HG02588 (cell line): ENCODE data around the gene ZFX.

ENCODE experiments used
- ATAC-seq: cut with Tn5 transposase; IDR thresholded peaks from one replicate; pipeline ENCODE4 v1.9.1; 2021; ENCODE audit warnings: mild to moderate bottlenecking, moderate library complexity; ENCODE audit not compliant: unreplicated experiment

Gene ZFX

GRCh38 chrX:24200133-24200532 is 50.6 kb downstream of the ZFX start:
- ATAC-seq, result no peak

GRCh38 chrX:24201216-24201615 is 51.7 kb downstream of the ZFX start:
- ATAC-seq, result no peak

GRCh38 chrX:24202465-24203031 is 53.0 kb downstream of the ZFX start:
- ATAC-seq, result no peak

GRCh38 chrX:24203072-24203808 is 53.7 kb downstream of the ZFX start:
- ATAC-seq, result no peak

GRCh38 chrX:24204331-24204730 is 54.8 kb downstream of the ZFX start:
- ATAC-seq, result no peak

GRCh38 chrX:24204958-24205357 is 55.4 kb downstream of the ZFX start:
- ATAC-seq, result no peak

- ATAC-seq, result no peak
Observed at GRCh38 chrX:24207826-24208225, 58.3 kb downstream of the ZFX start.

GRCh38 chrX:24208496-24209240 is 59.1 kb downstream of the ZFX start:
- ATAC-seq, result no peak

GRCh38 chrX:24210190-24210589 is 60.7 kb downstream of the ZFX start:
- ATAC-seq, result no peak

GRCh38 chrX:24214568-24214967 is 65.0 kb downstream of the ZFX start:
- no peak for ATAC-seq

GRCh38 chrX:24215272-24215671 is 65.7 kb downstream of the ZFX start:
- no peak for ATAC-seq

GRCh38 chrX:24216037-24216436 is 66.5 kb downstream of the ZFX start:
- no peak for ATAC-seq

- no peak for ATAC-seq
Observed at GRCh38 chrX:24216827-24217226, 67.3 kb downstream of the ZFX start.

GRCh38 chrX:24219320-24219719 is 69.8 kb downstream of the ZFX start:
- ATAC-seq, result no peak

- ATAC-seq, result no peak
Observed at GRCh38 chrX:24221872-24222271, 72.3 kb downstream of the ZFX start.

- no peak for ATAC-seq
Observed at GRCh38 chrX:24225265-24225664, 75.7 kb downstream of the ZFX start.

GRCh38 chrX:24226176-24226575 is 76.6 kb downstream of the ZFX start:
- no peak for ATAC-seq

GRCh38 chrX:24228596-24228995 is 79.1 kb downstream of the ZFX start:
- ATAC-seq, result no peak

GRCh38 chrX:24229400-24229879 is 79.9 kb downstream of the ZFX start:
- ATAC-seq, result no peak

- no peak for ATAC-seq
Observed at GRCh38 chrX:24229976-24230375, 80.4 kb downstream of the ZFX start.

GRCh38 chrX:24231131-24231540 is 81.6 kb downstream of the ZFX start:
- no peak for ATAC-seq

- no peak for ATAC-seq
Observed at GRCh38 chrX:24231641-24232179, 82.2 kb downstream of the ZFX start.
